ENCODE results near the gene BAZ1A.

GRCh38 chr14:34707722-34708121 lies 167.4 kb downstream of the BAZ1A start:
- TF ChIP-seq FOXK2 (IDR thresholded peaks at IDR 0.05) (no peak), CUX1 (IDR thresholded peaks at IDR 0.05; ENCODE audit: insufficient replicate concordance, low read depth, low read length) (no peak), CTCF (IDR thresholded peaks at IDR 0.05 in 2 of 3, conservative IDR thresholded peaks at IDR 0.05 in 1 of 3; ENCODE audit: control insufficient read depth in 2 of 3, extremely low read depth in 1 of 3, insufficient read depth in 1 of 3, low read depth in 3 of 3, low read length in 3 of 3) (no peak), IRF4 (IDR thresholded peaks at IDR 0.05; ENCODE audit: low read depth, low read length) (no peak), KDM1A (IDR thresholded peaks at IDR 0.05; ENCODE audit: borderline replicate concordance) (no peak), POLR2AphosphoS5 (IDR thresholded peaks at IDR 0.05; ENCODE audit: low read length) (no peak)

Data from GM12878 (cell line).